ENCODE data around the gene MRPL47.
"Not testable (repeated sequence)": the region's sequence is repeated elsewhere in the genome, so short reads cannot be mapped to it uniquely, and the experiment has no call there.

Gene MRPL47

GRCh38 chr3:179604321-179605078, at the start of gene MRPL47, which contains the start of gene NDUFB5:
Gene MRPL47, minus strand, starts transcription at chr3:179604638. Its CDS starts 14 bp downstream, at chr3:179604624.
Gene NDUFB5, plus strand, starts transcription at chr3:179604794. Its CDS starts 22 bp downstream, at chr3:179604816.
- DNase-seq (ENCODE audit: low read depth, low spot score), result peak; percentile 83

DNA sequence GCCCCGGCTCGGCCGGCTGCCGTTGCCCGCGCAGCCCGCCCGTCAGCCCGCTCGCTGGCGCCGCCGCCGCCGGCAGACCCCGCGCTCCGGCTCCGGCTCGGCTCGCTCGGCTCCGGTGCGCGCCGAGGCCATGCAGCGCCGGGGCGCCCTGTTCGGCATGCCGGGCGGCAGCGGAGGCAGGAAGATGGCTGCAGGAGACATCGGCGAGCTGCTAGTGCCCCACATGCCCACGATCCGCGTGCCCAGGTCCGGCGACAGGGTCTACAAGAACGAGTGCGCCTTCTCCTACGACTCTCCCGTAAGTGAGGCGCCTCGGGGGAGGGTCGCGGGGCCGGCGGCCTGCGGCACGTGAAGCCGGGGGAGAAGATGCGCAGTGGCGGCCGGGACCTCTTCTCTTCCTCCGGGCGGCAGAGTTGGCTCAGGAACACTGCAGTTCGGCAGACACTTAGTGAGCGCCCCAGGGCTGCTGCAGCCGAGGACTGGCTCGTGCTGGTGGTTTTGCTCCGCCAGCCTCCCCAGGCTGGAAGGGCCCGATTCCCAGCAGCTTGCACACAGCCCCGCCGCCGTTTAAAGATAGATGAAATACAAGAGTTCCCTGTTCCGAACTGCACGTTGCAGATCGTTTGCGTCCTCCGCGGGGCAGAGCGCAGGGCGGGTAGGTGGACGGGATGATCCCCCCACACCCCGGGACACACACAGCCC, 48.8 kb upstream of the MRPL47 start:
- DNase-seq (ENCODE audit: low read depth, low spot score), result peak; percentile 26

DNA sequence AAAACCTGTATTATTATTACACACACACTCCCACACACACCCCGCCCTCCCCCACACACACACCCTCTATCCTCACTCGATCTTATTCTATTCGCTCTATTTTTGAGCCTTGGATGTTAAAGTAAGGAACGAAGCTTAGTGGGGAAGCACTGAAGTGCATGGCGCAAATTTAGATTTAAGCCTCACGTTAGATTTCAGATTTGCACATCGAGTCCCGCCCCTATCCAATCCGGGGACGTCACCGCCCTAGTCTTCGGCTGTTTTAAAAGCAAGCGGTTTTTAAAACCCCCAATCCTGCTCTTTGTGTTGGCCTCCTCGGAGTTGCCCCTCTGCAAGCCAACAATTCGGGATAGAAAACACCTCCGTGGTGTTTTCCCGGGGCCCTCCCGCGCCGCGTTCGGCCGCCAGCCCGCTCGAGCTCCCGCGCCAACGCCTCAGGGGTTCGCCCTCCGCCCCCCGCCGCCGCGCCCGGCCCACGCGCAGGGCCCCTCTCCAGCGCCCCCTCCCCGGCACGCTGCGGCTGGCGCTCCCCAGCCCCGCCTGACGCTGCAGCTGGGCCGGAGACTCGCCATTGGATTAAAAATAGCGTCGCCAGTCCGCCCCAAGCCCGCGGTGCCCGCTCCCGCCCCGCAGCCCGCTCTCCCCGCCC, 48.1 kb upstream of the MRPL47 start, which contains the start of gene USP13:
Gene USP13, plus strand, starts transcription at position 594 of the 649 bp plus-strand sequence. CDS start 186 bp downstream, outside the sequence.
- DNase-seq (ENCODE audit: low read depth, low spot score), result no peak

GRCh38 chr3:179651687-179652446, 47.4 kb upstream of the MRPL47 start:
- no peak for DNase-seq (ENCODE audit: low read depth, low spot score)

DNA sequence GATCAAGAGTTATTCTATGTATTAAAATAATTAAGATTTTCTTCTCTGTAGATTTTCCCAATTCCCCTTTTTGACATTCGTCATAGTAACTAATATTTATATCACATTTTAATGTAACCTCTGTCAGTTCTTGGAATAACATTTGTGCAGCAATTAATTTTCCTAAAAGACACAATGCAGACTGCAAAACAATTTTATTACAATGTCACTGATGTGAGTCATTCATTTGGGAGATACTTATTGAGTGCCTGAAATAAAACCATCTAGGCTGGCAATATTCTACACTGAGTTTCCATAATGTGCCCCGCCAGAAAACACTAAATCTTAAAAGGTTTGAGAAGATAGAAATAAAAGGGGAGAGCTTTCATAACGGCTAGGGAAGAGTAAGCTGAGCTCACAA, 41.7 kb upstream of the MRPL47 start:
- no peak for DNase-seq (ENCODE audit: low read depth, low spot score)

DNA sequence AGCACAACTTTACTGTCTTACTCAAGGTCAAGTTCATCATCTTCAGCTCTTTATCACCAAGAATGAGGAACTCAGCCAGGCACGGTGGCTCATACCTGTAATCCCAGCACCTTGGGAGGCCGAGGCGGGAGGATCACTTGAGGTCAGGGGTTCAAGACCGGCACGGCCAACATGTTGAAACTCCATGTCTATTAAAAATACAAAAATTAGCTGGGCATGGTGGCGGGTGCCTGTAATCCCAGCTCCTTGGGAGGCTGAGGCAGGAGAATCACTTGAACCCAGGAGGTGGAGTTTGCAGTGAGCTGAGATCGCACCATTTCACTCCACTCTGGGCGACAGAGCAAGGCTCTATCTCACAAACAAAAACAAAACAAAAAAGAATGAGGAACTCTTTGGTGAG, 39.4 kb upstream of the MRPL47 start:
- DNase-seq (ENCODE audit: low read depth, low spot score), result not testable (repeated sequence)

GRCh38 chr3:179642871-179643270, 38.4 kb upstream of the MRPL47 start:
- no peak for DNase-seq (ENCODE audit: low read depth, low spot score)

GRCh38 chr3:179640469-179640868, 36.0 kb upstream of the MRPL47 start:
- DNase-seq (ENCODE audit: low read depth, low spot score), result no peak

GRCh38 chr3:179630753-179631451, 26.5 kb upstream of the MRPL47 start:
- DNase-seq (ENCODE audit: low read depth, low spot score), result no peak

GRCh38 chr3:179624451-179624850, 20.0 kb upstream of the MRPL47 start:
- no peak for DNase-seq (ENCODE audit: low read depth, low spot score)

DNA sequence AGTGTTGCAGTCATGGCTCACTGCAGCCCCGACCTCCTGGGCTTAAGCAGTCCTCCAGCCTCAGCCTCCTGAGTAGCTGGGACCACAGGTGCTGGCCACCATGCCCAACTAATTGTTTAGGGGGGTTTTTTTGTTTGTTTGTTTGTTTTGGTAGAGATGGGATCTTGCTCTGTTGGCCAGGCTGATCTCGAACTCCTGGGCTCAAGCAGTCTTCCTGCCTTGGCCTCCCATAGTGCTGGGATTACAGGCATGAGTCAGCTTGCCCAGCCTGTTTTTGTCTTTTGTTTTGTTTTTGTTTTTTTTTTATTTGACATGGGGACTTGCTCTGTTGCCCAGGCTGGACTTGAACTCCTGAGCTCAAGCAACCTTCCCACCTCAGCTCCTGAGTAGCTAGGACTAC, 17.6 kb upstream of the MRPL47 start:
- no peak for DNase-seq (ENCODE audit: low read depth, low spot score)

DNA sequence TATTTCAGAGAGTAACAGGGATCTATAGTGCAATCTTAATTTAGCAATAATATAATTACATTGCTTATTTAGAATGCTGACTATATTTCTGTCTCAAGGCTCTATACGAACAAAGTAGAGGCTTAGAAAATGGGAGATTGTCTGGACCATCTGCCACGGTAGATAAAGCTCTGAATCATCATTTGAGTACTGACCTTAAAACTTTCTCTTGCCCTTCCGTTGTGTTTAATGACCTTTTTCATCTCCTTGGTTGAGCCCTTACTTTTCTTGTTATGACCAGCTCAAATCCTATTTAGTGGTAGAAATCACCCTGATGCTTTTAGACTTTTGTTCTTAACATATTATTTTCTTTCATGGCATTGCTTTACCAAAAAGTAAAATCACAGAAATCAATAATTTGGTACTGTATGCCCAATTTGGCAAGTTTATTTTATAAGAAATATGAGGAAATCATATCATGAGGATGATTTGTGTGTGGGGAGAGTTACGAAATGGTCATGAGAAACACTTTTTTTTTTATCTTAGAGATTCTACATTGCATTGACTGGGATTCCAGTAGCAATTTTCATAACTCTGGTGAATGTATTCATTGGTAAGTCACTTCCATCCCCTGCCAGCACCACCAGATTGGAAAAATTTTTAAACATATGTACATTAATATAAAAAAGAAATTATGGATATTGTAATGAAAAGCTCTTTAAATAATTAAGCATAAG, 11.2 kb upstream of the MRPL47 start:
- DNase-seq (ENCODE audit: low read depth, low spot score), result no peak

- DNase-seq (ENCODE audit: low read depth, low spot score), result no peak
Measured at GRCh38 chr3:179613807-179614206, 9.4 kb upstream of the MRPL47 start.

DNA sequence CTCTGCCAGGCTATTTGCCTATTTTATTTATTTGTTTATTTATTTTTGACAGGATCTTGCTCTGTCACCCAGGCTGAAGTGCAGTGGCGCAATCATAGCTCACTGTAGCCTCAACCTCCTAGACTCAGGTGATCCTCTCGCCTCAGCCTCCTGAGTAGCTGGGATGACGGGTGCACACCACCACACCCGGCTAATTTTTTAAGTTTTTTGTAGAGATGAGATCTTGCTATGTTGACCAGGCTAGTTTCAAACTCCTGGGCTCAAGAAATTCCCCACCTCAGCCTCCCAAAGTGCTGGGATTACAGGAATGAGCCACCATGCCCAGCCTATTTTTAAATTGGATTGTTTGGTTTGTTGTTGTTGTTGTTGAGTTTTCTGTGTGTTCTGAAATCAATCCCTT, 5.6 kb upstream of the MRPL47 start:
- no peak for DNase-seq (ENCODE audit: low read depth, low spot score)

GRCh38 chr3:179608931-179609720, 4.7 kb upstream of the MRPL47 start:
- no peak for DNase-seq (ENCODE audit: low read depth, low spot score)

DNA sequence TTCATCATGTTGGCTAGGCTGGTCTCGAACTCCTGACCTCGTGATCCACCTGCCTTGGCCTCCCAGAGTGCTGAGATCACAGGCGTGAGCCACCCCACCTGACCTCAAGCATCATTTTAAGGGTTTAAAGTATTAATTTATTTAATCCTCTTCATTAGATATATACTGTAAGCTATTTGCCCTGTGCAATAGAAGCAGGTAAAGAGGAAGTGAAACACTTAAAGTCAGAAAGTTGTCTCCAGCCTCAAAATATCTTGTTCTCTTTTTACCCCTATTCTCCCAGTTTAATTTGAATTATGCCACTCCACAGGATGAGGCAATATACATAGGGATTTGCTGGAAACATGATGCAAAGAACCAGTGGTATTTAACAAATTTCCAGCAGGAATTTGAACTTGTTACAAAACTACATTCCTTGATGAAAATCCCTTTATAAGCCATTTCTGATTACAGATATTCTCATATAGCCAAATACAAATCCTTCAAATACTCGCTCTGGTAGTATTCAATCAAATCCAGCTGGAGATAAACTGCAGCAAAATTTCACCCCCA, 2.2 kb upstream of the MRPL47 start:
- no peak for DNase-seq (ENCODE audit: low read depth, low spot score)

DNA sequence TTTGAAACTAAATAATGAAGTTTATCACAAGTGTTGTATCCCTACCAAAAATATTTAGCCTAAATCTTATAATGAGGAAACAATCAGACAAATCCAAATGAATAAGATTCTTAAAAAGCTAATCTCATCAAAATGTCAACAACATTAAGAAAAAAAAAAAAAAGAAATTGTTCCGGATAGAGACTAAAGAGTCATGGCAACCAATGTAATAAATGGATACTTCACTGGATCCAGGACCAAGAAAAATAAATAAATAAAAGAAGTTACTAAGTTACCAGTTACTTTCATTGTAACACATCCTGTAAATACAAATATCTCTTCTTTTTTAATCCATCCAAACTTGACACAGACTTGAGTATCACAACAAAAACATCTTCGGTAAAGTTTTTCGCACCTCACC, 607 bp downstream of the MRPL47 start:
- no peak for DNase-seq (ENCODE audit: low read depth, low spot score)

DNA sequence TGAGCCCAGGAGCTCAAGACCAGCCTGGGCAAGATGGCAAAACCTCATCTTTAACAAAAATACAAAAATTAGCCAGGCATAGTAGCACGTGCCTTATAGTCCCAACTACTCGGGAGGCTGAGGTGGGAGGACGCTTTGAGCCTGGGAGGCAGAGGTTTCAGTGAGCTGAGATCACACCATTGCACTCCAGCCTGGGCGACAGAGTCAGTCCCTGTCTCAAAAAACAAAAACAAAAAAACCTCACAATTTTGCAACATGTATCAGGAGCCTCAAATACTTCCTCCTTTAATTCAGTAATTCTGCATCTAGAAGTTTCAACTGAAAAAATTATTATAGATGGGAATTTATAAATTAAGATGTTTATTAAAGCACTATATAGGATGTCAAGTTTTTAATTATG, 1.1 kb downstream of the MRPL47 start:
- DNase-seq (ENCODE audit: low read depth, low spot score), result no peak

DNA sequence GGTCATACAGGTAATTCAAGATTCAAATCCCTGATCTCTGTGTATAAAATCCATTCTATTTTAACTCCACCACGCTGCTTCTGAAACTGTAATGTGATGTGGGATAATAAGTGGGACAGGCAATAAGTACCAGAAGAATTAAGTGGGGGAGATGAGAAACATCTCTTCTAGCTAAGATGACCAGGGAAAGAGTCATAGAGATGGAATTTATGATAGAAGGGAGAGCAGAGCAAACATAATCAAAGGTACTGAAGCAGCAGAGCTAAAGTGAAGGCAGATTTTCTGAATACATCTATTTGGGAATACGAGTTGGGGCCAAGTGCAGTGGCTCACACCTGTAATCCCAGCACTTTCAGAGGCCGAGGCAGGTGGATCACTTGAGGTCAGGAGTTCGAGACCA, 4.9 kb downstream of the MRPL47 start:
- DNase-seq (ENCODE audit: low read depth, low spot score), result no peak
